Kidney (tissue), 14 donors: ENCODE measurements around the gene MACROD2. TPM values are rescaled to one million over a fixed set of nuclear protein-coding genes. Genes with fewer than 3 reads are reported as not detected.

Source experiments
- DNase-seq, 5 donors: peaks; one replicate each; pipeline ENCODE4 v3.0.0-alpha.2; 2013 to 2020
- FAIRE-seq: peaks from 2 replicates; lab custom pipeline; 2012; peaks lifted over from hg19 to GRCh38; lab: Jason Lieb, UNC
- H3K27ac ChIP-seq, 2 donors: one replicate each; pipeline ENCODE4 v1.7.0; 2013; ENCODE audit warnings: low read depth in 2 of 2, low read length in 2 of 2, inconsistent platforms in 1 of 2
- H3K27me3 ChIP-seq: one replicate; pipeline ENCODE4 v1.7.1; 2013; ENCODE audit warnings: low read length, inconsistent platforms; ENCODE audit not compliant: control insufficient read depth, insufficient read depth
- H3K36me3 ChIP-seq, 3 donors: one replicate each; pipeline versions ENCODE4 v1.7.0 to v1.7.1; 2013; ENCODE audit warnings: low read length in 3 of 3, control low read depth in 1 of 3, inconsistent platforms in 1 of 3; ENCODE audit not compliant: insufficient read depth in 3 of 3, control insufficient read depth in 2 of 3
- H3K4me1 ChIP-seq, 3 donors: one replicate each; pipeline versions ENCODE4 v1.7.0 to v1.7.1; 2013; ENCODE audit warnings: low read length in 3 of 3, inconsistent platforms in 1 of 3, low read depth in 1 of 3; ENCODE audit not compliant: control insufficient read depth in 2 of 3, insufficient read depth in 2 of 3
- H3K4me3 ChIP-seq, 3 donors: one replicate each; pipeline versions ENCODE4 v1.7.0 to v1.8.1; 2013; ENCODE audit warnings: low read length in 3 of 3, control low read depth in 1 of 3, inconsistent platforms in 1 of 3
- H3K9ac ChIP-seq, 3 donors: one replicate each; pipeline versions ENCODE4 v1.7.0 to v1.7.1; 2013; ENCODE audit warnings: low read length in 3 of 3, control low read depth in 1 of 3, inconsistent platforms in 1 of 3
- H3K9me3 ChIP-seq, 3 donors: one replicate each; pipeline versions ENCODE4 v1.7.0 to v1.7.1; 2013; ENCODE audit warnings: low read length in 3 of 3, control low read depth in 1 of 3, inconsistent platforms in 1 of 3; ENCODE audit not compliant: control insufficient read depth in 2 of 3, insufficient read depth in 1 of 3
- CTCF ChIP-seq: IDR thresholded peaks from 3 replicates; pipeline ENCODE4 v1.5.1; 2012; ENCODE audit warnings: mild to moderate bottlenecking, moderate library complexity, borderline replicate concordance; ENCODE audit not compliant: insufficient read depth; ENCODE audit errors: extremely low read depth
- intact Hi-C: fragments of 100-400 bp; cut with DNase I; formaldehyde crosslinking; loops from one replicate; pipeline ENCODE4 v1.11.1; 2022
- polyA plus RNA-seq: library from polyadenylated mRNA; stranded (reverse); fragments of 350-450 nt; fragmentation: Illumina TruSeq; extraction: RNeasy Lipid Tissue Mini Kit (QIAGEN cat#74804); gene quantifications from one replicate; pipeline ENCODE4 v1.2.3, GENCODE V29; 2014; ENCODE audit warnings: low read depth, low replicate concordance; ENCODE audit not compliant: insufficient read depth
- total RNA-seq: library from RNA; stranded (reverse); fragmentation: NEBNext Ultra II Directional; extraction: Animal tissue kit (Norgen Biotek cat#: 25700); gene quantifications from one replicate; pipeline ENCODE4 v1.2.1, GENCODE V29; 2021
- donor health status: control.
- donor health status: control.
- donor health status: control.
- donor health status: control.
- donor health status: control.
- donor health status: DM: yes; HTN: yes; CAD: no.
- donor health status: Normal renal cell carcinoma (clear cell type).

The MACROD2 gene
- total and polyA plus RNA-seq, 2 donors from 2014 or later = 3.0 to 10.0 TPM

- Histone ChIP-seq H3K9ac (no peak overlapping the region), H3K36me3 (no peaks in the 10 kb centered on the region), H3K9me3 (no peaks in the 10 kb centered on the region), H3K4me3 (no peak overlapping the region), H3K27me3 (no peaks in the 10 kb centered on the region), H3K4me1 (no peaks in the 10 kb centered on the region), H3K27ac (no peak overlapping the region)
- DNase-seq (no peak), FAIRE-seq (no peak)
- intact Hi-C loops = no loop called here
- TF ChIP-seq CTCF = no peak
Measured at GRCh38 chr20:14431568-14431967, 436.3 kb downstream of the MACROD2 start.

- DNase-seq (no peak), FAIRE-seq (no peak)
- no peaks in the 10 kb centered on the region for H3K9me3 ChIP-seq
- no peaks in the 10 kb centered on the region for H3K36me3 ChIP-seq
- no peak overlapping the region for H3K27ac ChIP-seq
- TF ChIP-seq CTCF = no peak
- H3K4me3 ChIP-seq = no peak overlapping the region
- no peak overlapping the region for H3K9ac ChIP-seq
- no peaks in the 10 kb centered on the region for H3K27me3 ChIP-seq
- H3K4me1 ChIP-seq = no peaks in the 10 kb centered on the region
- intact Hi-C loops = no loop called here
Measured at GRCh38 chr20:14432085-14432484, 436.8 kb downstream of the MACROD2 start.

- no peak overlapping the region for H3K9ac ChIP-seq
- no peak for FAIRE-seq
Measured at GRCh38 chr20:14432597-14432996, 437.3 kb downstream of the MACROD2 start.

More at GRCh38 chr20:14432597-14432996, 437.3 kb downstream of the MACROD2 start:
- intact Hi-C loops = no loop called here
- H3K4me3 ChIP-seq = no peak overlapping the region
- no peaks in the 10 kb centered on the region for H3K36me3 ChIP-seq
- H3K4me1 ChIP-seq = no peaks in the 10 kb centered on the region
- no peaks in the 10 kb centered on the region for H3K27me3 ChIP-seq
- H3K9me3 ChIP-seq = no peaks in the 10 kb centered on the region
- no peak for DNase-seq
- no peak overlapping the region for H3K27ac ChIP-seq
- no peak for TF ChIP-seq CTCF
